AG10803 (cell line): ENCODE results near the gene ZNF500.

ENCODE experiments used
- DNase-seq: peaks from one replicate; pipeline ENCODE4 v3.0.0; 2010; ENCODE audit warnings: low read depth
- H3K4me3 ChIP-seq: 2 replicates; pipeline ENCODE4 v1.5.1; 2011; ENCODE audit warnings: mild to moderate bottlenecking, low read length, control low read depth
- CTCF ChIP-seq: conservative IDR thresholded peaks from 2 replicates; pipeline ENCODE4 v1.5.1; 2011; ENCODE audit warnings: mild to moderate bottlenecking, low read length, control low read depth, inconsistent platforms

The ZNF500 gene

GRCh38 chr16:4718466-4718865, 48.5 kb downstream of the ZNF500 start:
- no peak overlapping the region for H3K4me3 ChIP-seq
- no peak for TF ChIP-seq CTCF
- DNase-seq = no peak

GRCh38 chr16:4714996-4715395, 52.0 kb downstream of the ZNF500 start:
- no peak for DNase-seq
- TF ChIP-seq CTCF = no peak
- H3K4me3 ChIP-seq = no peak overlapping the region

- no peak for TF ChIP-seq CTCF
- no peak for DNase-seq
- no peak overlapping the region for H3K4me3 ChIP-seq
These were observed 53.1 kb downstream of the ZNF500 start for GRCh38 chr16:4713663-4714501.

GRCh38 chr16:4709481-4709880, 57.5 kb downstream of the ZNF500 start:
- DNase-seq = peak; percentile 18
- no peak for TF ChIP-seq CTCF
- no peak overlapping the region for H3K4me3 ChIP-seq

GRCh38 chr16:4706871-4707270, 60.1 kb downstream of the ZNF500 start:
- no peak overlapping the region for H3K4me3 ChIP-seq
- no peak for TF ChIP-seq CTCF
- DNase-seq = no peak

GRCh38 chr16:4704913-4705312, 62.0 kb downstream of the ZNF500 start:
- no peak for TF ChIP-seq CTCF
- DNase-seq = no peak
- no peak overlapping the region for H3K4me3 ChIP-seq

GRCh38 chr16:4704491-4704890, 62.5 kb downstream of the ZNF500 start:
- no peak overlapping the region for H3K4me3 ChIP-seq
- no peak for DNase-seq
- TF ChIP-seq CTCF = no peak
